ENCODE results near the gene BOC. TPM values are rescaled to one million over a fixed set of nuclear protein-coding genes. Genes with fewer than 3 reads are reported as not detected.

The BOC gene
- total RNA-seq, 1 donor = 16.9 TPM

DNA sequence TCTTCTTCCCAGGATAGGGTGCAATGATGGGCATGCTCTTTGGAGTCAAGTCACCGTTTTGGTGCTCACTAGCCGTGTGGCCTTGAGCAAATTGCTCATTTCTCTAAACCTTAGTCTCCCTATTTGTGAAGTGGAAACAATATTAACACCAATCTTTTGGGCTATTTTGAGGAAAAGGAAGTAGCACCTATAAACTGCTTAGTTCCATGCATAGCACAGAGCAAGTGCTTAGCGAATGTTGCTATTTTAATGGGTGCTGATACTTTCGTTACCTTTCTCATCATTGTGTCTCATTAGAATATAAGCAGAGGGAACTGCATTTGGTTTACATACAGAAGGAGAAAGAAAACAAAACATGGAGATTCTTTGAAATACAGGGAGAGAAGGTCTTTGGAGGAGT lies 66.1 kb downstream of the BOC start:
- TF ChIP-seq CTCF (IDR thresholded peaks at IDR 0.05; ENCODE audit: insufficient read depth, low read length) = no peak
- no peak overlapping the region for H3K4me3 ChIP-seq (ENCODE audit: low read depth, low read length)
- DNase-seq (ENCODE audit: low read depth) = no peak

DNA sequence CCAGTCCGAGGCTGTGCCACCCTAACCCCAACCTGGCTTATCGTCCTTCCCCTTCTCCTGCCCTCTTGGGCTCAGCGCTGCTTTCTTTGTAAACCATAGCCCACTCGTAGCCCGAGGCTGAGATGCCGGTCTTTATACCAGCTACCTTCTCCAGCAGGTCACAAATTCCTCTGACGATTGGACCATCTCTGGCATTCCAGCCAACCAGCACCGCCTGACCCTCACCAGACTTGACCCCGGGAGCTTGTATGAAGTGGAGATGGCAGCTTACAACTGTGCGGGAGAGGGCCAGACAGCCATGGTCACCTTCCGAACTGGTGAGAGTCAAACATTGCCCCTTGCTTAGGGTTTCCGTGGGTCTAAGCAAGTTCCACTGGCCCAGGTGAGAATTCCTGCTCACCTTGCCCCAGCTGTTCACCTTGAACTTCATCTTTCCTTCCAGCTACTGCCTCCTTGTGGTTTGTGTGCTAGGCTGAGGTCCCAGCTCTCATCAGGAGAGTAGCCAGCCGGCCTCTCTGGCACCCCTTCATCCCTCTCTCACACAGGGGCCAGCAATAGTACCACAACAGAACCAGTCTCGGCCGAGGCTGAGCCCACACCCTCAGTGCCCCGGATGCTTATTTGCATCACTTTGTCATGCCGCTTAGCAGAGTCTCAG lies 66.7 kb downstream of the BOC start:
- TF ChIP-seq CTCF (IDR thresholded peaks at IDR 0.05; ENCODE audit: insufficient read depth, low read length) = no peak
- no peak for DNase-seq (ENCODE audit: low read depth)
- no peak overlapping the region for H3K4me3 ChIP-seq (ENCODE audit: low read depth, low read length)

DNA sequence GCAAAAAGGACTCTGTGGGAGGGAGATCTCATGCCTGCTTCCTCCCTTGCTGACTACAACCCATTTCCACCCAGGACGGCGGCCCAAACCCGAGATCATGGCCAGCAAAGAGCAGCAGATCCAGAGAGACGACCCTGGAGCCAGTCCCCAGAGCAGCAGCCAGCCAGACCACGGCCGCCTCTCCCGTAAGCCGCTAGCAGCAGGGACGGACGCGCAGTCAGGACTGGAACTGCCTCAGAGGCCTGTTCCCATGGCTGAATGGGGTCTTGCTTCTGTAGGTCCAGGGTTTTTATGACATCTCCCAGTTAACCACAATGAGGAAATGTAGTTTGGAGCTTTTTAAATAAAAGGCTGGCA lies 67.2 kb downstream of the BOC start:
- DNase-seq (ENCODE audit: low read depth) = no peak
- no peak overlapping the region for H3K4me3 ChIP-seq (ENCODE audit: low read depth, low read length)
- TF ChIP-seq CTCF (IDR thresholded peaks at IDR 0.05; ENCODE audit: insufficient read depth, low read length) = no peak

DNA sequence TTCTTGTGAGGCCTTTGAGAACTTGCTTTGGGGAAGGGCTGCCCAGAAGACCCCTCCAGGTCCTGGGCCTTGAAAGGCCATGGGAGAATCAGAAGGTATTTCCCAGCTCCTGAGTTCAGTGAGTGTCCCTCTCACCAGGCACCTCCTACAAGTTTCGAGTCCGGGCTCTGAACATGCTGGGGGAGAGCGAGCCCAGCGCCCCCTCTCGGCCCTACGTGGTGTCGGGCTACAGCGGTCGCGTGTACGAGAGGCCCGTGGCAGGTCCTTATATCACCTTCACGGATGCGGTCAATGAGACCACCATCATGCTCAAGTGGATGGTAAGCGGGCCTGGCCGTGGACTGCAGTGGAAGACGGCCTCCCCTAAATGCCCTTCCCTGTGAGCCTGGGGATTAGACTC lies 68.3 kb downstream of the BOC start:
- DNase-seq (ENCODE audit: low read depth) = no peak
- TF ChIP-seq CTCF (IDR thresholded peaks at IDR 0.05; ENCODE audit: insufficient read depth, low read length) = no peak
- H3K4me3 ChIP-seq (ENCODE audit: low read depth, low read length) = no peak overlapping the region

DNA sequence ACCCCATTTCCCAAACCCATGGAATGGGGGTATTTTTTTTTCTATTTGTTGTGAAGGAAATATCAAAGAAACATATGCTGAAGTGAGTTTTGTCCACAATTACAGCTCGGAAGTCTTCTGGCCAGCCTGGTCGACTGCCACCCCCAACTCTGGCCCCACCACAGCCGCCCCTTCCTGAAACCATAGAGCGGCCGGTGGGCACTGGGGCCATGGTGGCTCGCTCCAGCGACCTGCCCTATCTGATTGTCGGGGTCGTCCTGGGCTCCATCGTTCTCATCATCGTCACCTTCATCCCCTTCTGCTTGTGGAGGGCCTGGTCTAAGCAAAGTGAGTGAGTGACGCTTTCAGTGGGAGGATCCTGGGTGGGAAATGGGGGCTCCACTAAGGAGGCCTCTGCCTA lies 71.9 kb downstream of the BOC start:
- no peak overlapping the region for H3K4me3 ChIP-seq (ENCODE audit: low read depth, low read length)
- no peak for DNase-seq (ENCODE audit: low read depth)
- TF ChIP-seq CTCF (IDR thresholded peaks at IDR 0.05; ENCODE audit: insufficient read depth, low read length) = no peak

GRCh38 chr3:113284453-113285050 lies 73.2 kb downstream of the BOC start:
- DNase-seq (ENCODE audit: low read depth) = no peak
- no peak overlapping the region for H3K4me3 ChIP-seq (ENCODE audit: low read depth, low read length)
- TF ChIP-seq CTCF (IDR thresholded peaks at IDR 0.05; ENCODE audit: insufficient read depth, low read length) = no peak

DNA sequence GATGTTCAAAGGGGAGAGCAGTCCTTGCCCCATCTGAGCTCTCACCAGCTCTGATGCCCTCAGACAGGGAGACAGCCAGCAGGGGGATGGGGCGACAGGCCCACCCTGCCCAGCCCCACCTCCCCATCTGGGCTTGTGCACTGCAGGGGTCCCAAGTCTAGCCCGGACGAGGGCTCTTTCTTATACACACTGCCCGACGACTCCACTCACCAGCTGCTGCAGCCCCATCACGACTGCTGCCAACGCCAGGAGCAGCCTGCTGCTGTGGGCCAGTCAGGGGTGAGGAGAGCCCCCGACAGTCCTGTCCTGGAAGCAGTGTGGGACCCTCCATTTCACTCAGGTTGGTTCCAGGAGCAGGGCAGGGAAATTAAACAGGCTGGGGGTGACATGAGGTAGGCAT lies 73.9 kb downstream of the BOC start:
- no peak for TF ChIP-seq CTCF (IDR thresholded peaks at IDR 0.05; ENCODE audit: insufficient read depth, low read length)
- DNase-seq (ENCODE audit: low read depth) = no peak

More for the DNA sequence above, 73.9 kb downstream of the BOC start:
- no peak overlapping the region for H3K4me3 ChIP-seq (ENCODE audit: low read depth, low read length)

Measured in fibroblast of the aortic adventitia (primary cell).